Liver (tissue), 9 donors: ENCODE results near the gene PFKP. TPM values are rescaled to one million over a fixed set of nuclear protein-coding genes. Genes with fewer than 3 reads are reported as not detected.

Experiments used
- DNase-seq: peaks from one replicate; pipeline ENCODE4 v3.0.0-alpha.2; 2017; ENCODE audit warnings: low spot score
- H3K27ac ChIP-seq, 2 donors: one replicate each; pipeline ENCODE4 v1.7.0; 2013; ENCODE audit warnings: inconsistent platforms in 2 of 2, low read length in 2 of 2, control low read depth in 1 of 2, low read depth in 1 of 2, mild to moderate bottlenecking in 1 of 2
- H3K27me3 ChIP-seq, 4 donors: one replicate each; pipeline versions ENCODE4 v1.6.1 to v1.7.0; 2013; ENCODE audit warnings: low read length in 3 of 4, inconsistent platforms in 1 of 4, mild to moderate bottlenecking in 1 of 4, moderate library complexity in 1 of 4; ENCODE audit not compliant: control insufficient read depth in 4 of 4, insufficient read depth in 4 of 4
- H3K36me3 ChIP-seq, 4 donors: one replicate each; pipeline versions ENCODE4 v1.6.1 to v1.7.0; 2013; ENCODE audit warnings: low read length in 3 of 4, mild to moderate bottlenecking in 3 of 4, low read depth in 1 of 4, moderate library complexity in 1 of 4; ENCODE audit not compliant: control insufficient read depth in 4 of 4, insufficient read depth in 3 of 4
- H3K4me1 ChIP-seq, 4 donors: one replicate each; pipeline versions ENCODE4 v1.6.1 to v1.7.0; 2013; ENCODE audit warnings: low read length in 3 of 4, mild to moderate bottlenecking in 3 of 4, moderate library complexity in 1 of 4; ENCODE audit not compliant: control insufficient read depth in 4 of 4, insufficient read depth in 4 of 4
- H3K4me3 ChIP-seq, 3 donors: one replicate each; pipeline versions ENCODE4 v1.6.1 to v1.7.0; 2013; ENCODE audit warnings: low read length in 3 of 3, control low read depth in 1 of 3, low read depth in 1 of 3, mild to moderate bottlenecking in 1 of 3
- H3K9ac ChIP-seq, 2 donors: one replicate each; pipeline ENCODE4 v1.7.0; 2013; ENCODE audit warnings: low read length in 2 of 2, mild to moderate bottlenecking in 2 of 2, moderate library complexity in 2 of 2, control low read depth in 1 of 2, low read depth in 1 of 2
- H3K9me3 ChIP-seq, 4 donors: one replicate each; pipeline versions ENCODE4 v1.6.1 to v1.7.0; 2013; ENCODE audit warnings: low read length in 3 of 4; ENCODE audit not compliant: control insufficient read depth in 4 of 4
- ATF3 ChIP-seq: IDR thresholded peaks from 2 replicates; pipeline ENCODE4 v1.6.1; 2016; ENCODE audit warnings: antibody characterized with exemption
- CTCF ChIP-seq: fragments of 150-350 bp; IDR thresholded peaks from 2 replicates; pipeline ENCODE4 v1.5.1; 2017; ENCODE audit warnings: improper control_type of control experiment, low read depth, low read length; ENCODE audit not compliant: missing input control
- EGR1 ChIP-seq, 2 donors: IDR thresholded peaks; 2 replicates each; pipeline ENCODE4 v1.6.1; 2016 to 2018; ENCODE audit warnings: antibody characterized with exemption in 2 of 2, low read depth in 2 of 2
- FOXA1 ChIP-seq: IDR thresholded peaks from 2 replicates; pipeline ENCODE4 v1.6.1; 2016; ENCODE audit warnings: antibody characterized with exemption
- FOXA2 ChIP-seq: IDR thresholded peaks from 2 replicates; pipeline ENCODE4 v1.6.1; 2016; ENCODE audit warnings: antibody characterized with exemption
- GABPA ChIP-seq, 2 donors: IDR thresholded peaks in 1 of 2; conservative IDR thresholded peaks in 1 of 2; 2 replicates each; pipeline ENCODE4 v1.6.1; 2016; ENCODE audit warnings: antibody characterized with exemption in 2 of 2, mild to moderate bottlenecking in 1 of 2, moderate library complexity in 1 of 2
- HNF4A ChIP-seq, 2 donors: conservative IDR thresholded peaks; 2 replicates each; pipeline ENCODE4 v1.6.1; 2016; ENCODE audit warnings: antibody characterized with exemption in 2 of 2, mild to moderate bottlenecking in 2 of 2
- HNF4G ChIP-seq: IDR thresholded peaks from 2 replicates; pipeline ENCODE4 v1.6.1; 2016; ENCODE audit warnings: antibody characterized with exemption
- JUND ChIP-seq, 2 donors: IDR thresholded peaks; 2 replicates each; pipeline ENCODE4 v1.6.1; 2016; ENCODE audit warnings: antibody characterized with exemption in 2 of 2
- MAX ChIP-seq: IDR thresholded peaks from 2 replicates; pipeline ENCODE4 v1.6.1; 2016; ENCODE audit warnings: antibody characterized with exemption
- NR2F2 ChIP-seq: IDR thresholded peaks from 2 replicates; pipeline ENCODE4 v1.6.1; 2016; ENCODE audit warnings: antibody characterized with exemption
- RAD21 ChIP-seq, 2 donors: IDR thresholded peaks; 2 replicates each; pipeline ENCODE4 v1.6.1; 2016; ENCODE audit warnings: antibody characterized with exemption in 2 of 2, mild to moderate bottlenecking in 2 of 2
- RXRA ChIP-seq, 2 donors: IDR thresholded peaks; 2 replicates each; pipeline ENCODE4 v1.6.1; 2017 to 2018; ENCODE audit warnings: antibody characterized with exemption in 2 of 2, mild to moderate bottlenecking in 1 of 2
- SP1 ChIP-seq: IDR thresholded peaks from 2 replicates; pipeline ENCODE4 v1.6.1; 2018; ENCODE audit warnings: antibody characterized with exemption, mild to moderate bottlenecking
- TAF1 ChIP-seq: conservative IDR thresholded peaks from 2 replicates; pipeline ENCODE4 v1.6.1; 2016; ENCODE audit warnings: antibody characterized with exemption, mild to moderate bottlenecking
- YY1 ChIP-seq: IDR thresholded peaks from 2 replicates; pipeline ENCODE4 v1.6.1; 2016; ENCODE audit warnings: antibody characterized with exemption, mild to moderate bottlenecking
- ZBTB33 ChIP-seq: IDR thresholded peaks from 2 replicates; pipeline ENCODE4 v1.6.1; 2016; ENCODE audit warnings: antibody characterized with exemption
- WGBS: extraction: QIAGEN DNeasy Blood & Tissue Kit; methylation state at CpG from one replicate; pipeline ENCODE4 v1.1.7; 2013; 5-methylcytosine and 5-hydroxymethylcytosine counted together
- polyA plus RNA-seq, 2 donors: library from polyadenylated mRNA; stranded (reverse) in 1 of 2; unstranded in 1 of 2; fragments of 200-250 nt in 1 of 2; fragments of >200 nt in 1 of 2; fragmentation: Nextera tagmentation in 1 of 2; extraction: Ambion mirVana in 1 of 2; gene quantifications; one replicate each; pipeline versions ENCODE4 v1.2.1 to v1.2.3, GENCODE V29; 2013 to 2015
- total RNA-seq, 2 donors: library from RNA; depleted of rRNA; stranded (reverse); fragments of >200 nt; gene quantifications; one replicate each; pipeline ENCODE4 v1.2.3, GENCODE V29; 2014
- TF ChIP-seq, protein P1 (sequence below): IDR thresholded peaks from 2 replicates; pipeline ENCODE4 v1.6.1; 2016; ENCODE audit warnings: antibody characterized with exemption, mild to moderate bottlenecking
- donor health status: healthy.
- donor health status: healthy.
- donor health status: healthy.
- donor health status: healthy.
- donor health status: healthy.

The PFKP gene
- total and polyA plus RNA-seq, 4 donors: 1.1 to 5.0 (median 2.8) TPM

GRCh38 chr10:3163879-3164278, 96.5 kb downstream of the PFKP start:
- no peak for TF ChIP-seq GABPA (IDR thresholded peaks at IDR 0.05 in 1 of 2, conservative IDR thresholded peaks at IDR 0.05 in 1 of 2)
- no peak for TF ChIP-seq CTCF
- TF ChIP-seq RXRA (IDR thresholded peaks at IDR 0.05): no peak
- no peak for TF ChIP-seq EGR1 (IDR thresholded peaks at IDR 0.05; ENCODE audit: low read depth in 2 of 2)
- TF ChIP-seq, protein P1, sequence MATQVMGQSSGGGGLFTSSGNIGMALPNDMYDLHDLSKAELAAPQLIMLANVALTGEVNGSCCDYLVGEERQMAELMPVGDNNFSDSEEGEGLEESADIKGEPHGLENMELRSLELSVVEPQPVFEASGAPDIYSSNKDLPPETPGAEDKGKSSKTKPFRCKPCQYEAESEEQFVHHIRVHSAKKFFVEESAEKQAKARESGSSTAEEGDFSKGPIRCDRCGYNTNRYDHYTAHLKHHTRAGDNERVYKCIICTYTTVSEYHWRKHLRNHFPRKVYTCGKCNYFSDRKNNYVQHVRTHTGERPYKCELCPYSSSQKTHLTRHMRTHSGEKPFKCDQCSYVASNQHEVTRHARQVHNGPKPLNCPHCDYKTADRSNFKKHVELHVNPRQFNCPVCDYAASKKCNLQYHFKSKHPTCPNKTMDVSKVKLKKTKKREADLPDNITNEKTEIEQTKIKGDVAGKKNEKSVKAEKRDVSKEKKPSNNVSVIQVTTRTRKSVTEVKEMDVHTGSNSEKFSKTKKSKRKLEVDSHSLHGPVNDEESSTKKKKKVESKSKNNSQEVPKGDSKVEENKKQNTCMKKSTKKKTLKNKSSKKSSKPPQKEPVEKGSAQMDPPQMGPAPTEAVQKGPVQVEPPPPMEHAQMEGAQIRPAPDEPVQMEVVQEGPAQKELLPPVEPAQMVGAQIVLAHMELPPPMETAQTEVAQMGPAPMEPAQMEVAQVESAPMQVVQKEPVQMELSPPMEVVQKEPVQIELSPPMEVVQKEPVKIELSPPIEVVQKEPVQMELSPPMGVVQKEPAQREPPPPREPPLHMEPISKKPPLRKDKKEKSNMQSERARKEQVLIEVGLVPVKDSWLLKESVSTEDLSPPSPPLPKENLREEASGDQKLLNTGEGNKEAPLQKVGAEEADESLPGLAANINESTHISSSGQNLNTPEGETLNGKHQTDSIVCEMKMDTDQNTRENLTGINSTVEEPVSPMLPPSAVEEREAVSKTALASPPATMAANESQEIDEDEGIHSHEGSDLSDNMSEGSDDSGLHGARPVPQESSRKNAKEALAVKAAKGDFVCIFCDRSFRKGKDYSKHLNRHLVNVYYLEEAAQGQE: no peak
- no peak for TF ChIP-seq TAF1
- no peak for TF ChIP-seq JUND (IDR thresholded peaks at IDR 0.05)
- no peak for TF ChIP-seq HNF4G
- no peak for TF ChIP-seq ZBTB33
- no peak for TF ChIP-seq YY1
- TF ChIP-seq NR2F2: no peak
- no peak for TF ChIP-seq HNF4A (conservative IDR thresholded peaks at IDR 0.05)
- TF ChIP-seq FOXA2: no peak
- TF ChIP-seq ATF3: no peak
- TF ChIP-seq MAX: no peak
- TF ChIP-seq RAD21 (IDR thresholded peaks at IDR 0.05): no peak
- TF ChIP-seq SP1: no peak
- TF ChIP-seq FOXA1: no peak
- H3K4me1 ChIP-seq: no peaks in the 10 kb centered on the region
- no peaks in the 10 kb centered on the region for H3K27me3 ChIP-seq
- WGBS: 95% methylated on average over 9 of the region's 9 CpGs
- no peaks in the 10 kb centered on the region for H3K9me3 ChIP-seq
- H3K9ac ChIP-seq: no peak overlapping the region
- no peak overlapping the region for H3K4me3 ChIP-seq
- no peak overlapping the region for H3K27ac ChIP-seq
- no peak for DNase-seq
- peaks cover 16 to 76% (median 62%) of the 10 kb centered on the region in 4 donors for H3K36me3 ChIP-seq
